KG1 (cell line): Measurements from ENCODE around the gene OR4K17.
"Not testable (repeated sequence)": the region's sequence is repeated elsewhere in the genome, so short reads cannot be mapped to it uniquely, and the experiment has no call there.

ENCODE experiments used
- DNase-seq: peaks from one replicate; lab custom pipeline; 2025; lab: John Stamatoyannopoulos, UW

The OR4K17 gene, protein sequence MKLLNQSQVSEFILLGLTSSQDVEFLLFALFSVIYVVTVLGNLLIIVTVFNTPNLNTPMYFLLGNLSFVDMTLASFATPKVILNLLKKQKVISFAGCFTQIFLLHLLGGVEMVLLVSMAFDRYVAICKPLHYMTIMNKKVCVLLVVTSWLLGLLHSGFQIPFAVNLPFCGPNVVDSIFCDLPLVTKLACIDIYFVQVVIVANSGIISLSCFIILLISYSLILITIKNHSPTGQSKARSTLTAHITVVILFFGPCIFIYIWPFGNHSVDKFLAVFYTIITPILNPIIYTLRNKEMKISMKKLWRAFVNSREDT

GRCh38 chr14:20110438-20110837 lies at the start of gene OR4K17:
OR4K17 (plus strand) TSS chr14:20110739; CDS start chr14:20117500, 6,761 bp downstream.
- DNase-seq = no peak

DNA sequence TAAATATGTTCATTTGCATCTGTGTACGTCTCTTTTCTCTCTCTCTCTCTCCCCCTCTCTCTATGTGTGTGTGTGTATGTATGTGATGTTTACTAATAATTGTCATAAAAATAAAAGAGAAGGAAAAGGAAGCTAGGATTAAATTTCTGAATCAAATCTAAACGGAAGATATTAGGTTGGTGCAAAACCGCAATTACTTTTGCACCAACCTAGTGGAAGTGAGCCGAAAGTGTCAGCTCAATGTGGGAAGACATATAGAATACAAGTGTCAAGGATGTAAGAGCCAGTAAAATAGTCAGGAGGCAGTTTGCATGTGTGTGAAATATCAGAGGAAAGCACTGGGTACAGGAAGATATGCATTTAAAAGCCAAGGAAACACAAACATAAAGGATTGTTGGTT lies 18.5 kb upstream of the OR4K17 start:
- DNase-seq = no peak

- no peak for DNase-seq
These were observed 17.1 kb upstream of the OR4K17 start for GRCh38 chr14:20093442-20093841.

DNA sequence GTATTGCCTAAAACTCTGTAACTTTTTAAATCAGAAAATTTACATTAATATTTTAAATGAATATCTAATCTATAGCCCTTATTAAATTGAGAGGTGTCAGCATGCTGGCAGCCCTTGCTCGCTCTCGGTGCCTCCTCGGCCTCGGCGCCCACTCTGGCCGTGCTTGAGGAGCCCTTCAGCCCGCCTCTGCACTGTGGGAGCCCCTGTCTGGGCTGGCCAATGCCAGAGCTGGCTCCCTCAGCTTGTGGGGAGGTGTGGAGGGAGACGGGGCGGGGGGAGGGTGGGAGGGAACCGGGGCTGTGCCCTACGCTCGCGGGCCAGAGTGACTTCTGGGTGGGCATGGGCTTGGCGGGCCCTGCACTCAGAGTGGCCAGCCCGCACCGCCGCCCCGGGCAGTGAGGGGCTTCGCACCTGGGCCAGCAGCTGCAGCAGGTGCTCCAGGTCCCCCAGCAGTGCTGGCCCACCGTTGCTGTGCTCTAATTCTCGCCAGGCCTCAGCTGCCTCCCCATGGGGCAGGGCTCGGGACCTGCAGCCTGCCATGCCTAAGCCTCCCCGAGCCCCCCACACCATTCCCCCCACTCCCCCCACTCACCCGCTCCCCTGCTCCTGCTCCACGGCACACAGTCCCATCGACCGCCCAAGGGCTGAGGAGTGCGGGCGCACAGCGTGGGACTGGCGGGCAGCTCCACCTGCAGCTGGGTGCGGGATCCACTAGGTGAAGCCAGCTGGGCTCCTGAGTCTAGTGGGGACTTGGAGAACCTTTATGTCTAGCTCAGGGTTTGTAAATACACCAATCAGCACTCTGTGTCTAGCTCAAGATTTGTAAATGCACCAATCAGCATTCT lies 11.4 kb upstream of the OR4K17 start:
- DNase-seq = not testable (repeated sequence)

- no peak for DNase-seq
These were observed 1.8 kb downstream of the OR4K17 start for GRCh38 chr14:20112321-20112720.

- no peak for DNase-seq
These were observed 6.2 kb downstream of the OR4K17 start for GRCh38 chr14:20116748-20117147.

- DNase-seq = no peak
These were observed 8.3 kb downstream of the OR4K17 start for GRCh38 chr14:20118795-20119194.

- no peak for DNase-seq
These were observed 28.0 kb downstream of the OR4K17 start, which contains the start of gene OR4N5 for GRCh38 chr14:20138520-20138919. OR4N5 (plus strand) TSS chr14:20138820; CDS start chr14:20143736, 4,916 bp downstream.

GRCh38 chr14:20143911-20144310 lies 33.4 kb downstream of the OR4K17 start:
- DNase-seq = no peak

DNA sequence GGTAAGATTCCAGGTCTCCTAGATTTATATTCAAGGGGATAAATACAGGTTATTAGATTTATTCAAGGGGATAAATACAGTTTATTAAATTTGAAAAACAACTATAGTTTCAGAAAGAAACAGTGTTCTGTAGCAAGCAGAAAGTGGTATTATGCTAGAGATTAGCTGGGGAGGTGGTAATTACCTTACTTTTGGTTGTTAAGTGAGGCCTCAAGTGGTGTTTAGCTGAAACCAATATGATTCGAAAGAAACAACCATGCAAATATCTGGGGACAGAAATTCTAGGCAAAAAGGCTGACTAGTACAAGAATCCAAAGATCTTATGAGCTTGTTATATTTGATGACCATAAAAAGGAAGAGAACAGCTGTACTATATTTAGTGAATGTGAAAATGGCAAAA lies 34.3 kb downstream of the OR4K17 start:
- DNase-seq = no peak

- no peak for DNase-seq
These were observed 53.9 kb downstream of the OR4K17 start for GRCh38 chr14:20164462-20164861.

DNA sequence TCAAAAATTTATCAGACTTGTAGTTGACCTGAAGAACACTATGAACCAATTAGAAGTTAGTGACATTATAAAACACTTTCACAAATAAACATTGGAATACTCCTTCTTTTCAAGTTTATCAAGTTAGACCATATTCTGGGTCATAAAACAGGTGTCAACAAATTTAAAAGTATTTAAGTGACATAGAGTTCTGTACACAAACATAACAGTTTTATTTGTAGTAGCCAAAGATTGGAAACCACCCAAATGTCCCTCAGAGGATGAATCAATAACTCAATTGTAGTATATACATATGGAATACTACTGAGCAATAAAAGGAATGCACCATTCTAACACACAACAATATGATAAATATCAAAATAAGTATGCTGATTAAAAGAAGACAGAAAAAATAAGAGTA lies 56.6 kb downstream of the OR4K17 start:
- no peak for DNase-seq

- not testable (repeated sequence) for DNase-seq
These were observed 59.3 kb downstream of the OR4K17 start for GRCh38 chr14:20169852-20170251.
